Gastrocnemius medialis (tissue), 4 donors: ENCODE data around the gene TTC39C. TPM values are rescaled to one million over a fixed set of nuclear protein-coding genes. Genes with fewer than 3 reads are reported as not detected.
"Not testable (repeated sequence)": the region's sequence is repeated elsewhere in the genome, so short reads cannot be mapped to it uniquely, and the experiment has no call there.

Experiments
- ATAC-seq, 2 donors: fragments of 150-250 bp; one replicate each; pipeline ENCODE4 v1.9.1; 2016
- DNase-seq, 2 donors: peaks; one replicate each; pipeline ENCODE4 v3.0.0-alpha.2; 2019
- H3K27ac ChIP-seq, 4 donors: fragments of 200-600 bp; sonication (generic); 1 replicate in 1 of 4; 2 replicates in 3 of 4; pipeline ENCODE4 v1.5.1; 2016 to 2018; ENCODE audit warnings: mild to moderate bottlenecking in 2 of 4, moderate library complexity in 1 of 4
- H3K27me3 ChIP-seq, 3 donors: fragments of 200-600 bp; sonication (generic) in 2 of 3; 1 replicate in 1 of 3; 2 replicates in 2 of 3; pipeline versions ENCODE4 v1.5.1 to v1.6.0; 2016 to 2019; ENCODE audit warnings: mild to moderate bottlenecking in 1 of 3, moderate library complexity in 1 of 3
- H3K36me3 ChIP-seq, 2 donors: fragments of 200-600 bp; sonication (generic) in 1 of 2; one replicate each; pipeline ENCODE4 v1.5.1; 2017 to 2018
- H3K4me1 ChIP-seq, 2 donors: fragments of 200-600 bp; sonication (generic) in 1 of 2; one replicate each; pipeline ENCODE4 v1.5.1; 2016 to 2017; ENCODE audit warnings: mild to moderate bottlenecking in 2 of 2
- H3K4me3 ChIP-seq, 4 donors: fragments of 200-600 bp; sonication (generic) in 3 of 4; 1 replicate in 1 of 4; 2 replicates in 3 of 4; pipeline ENCODE4 v1.5.1; 2016 to 2019; ENCODE audit warnings: mild to moderate bottlenecking in 2 of 4
- H3K9me3 ChIP-seq, 3 donors: fragments of 200-600 bp; sonication (generic) in 2 of 3; 1 replicate in 1 of 3; 2 replicates in 2 of 3; pipeline ENCODE4 v1.5.1; 2016 to 2019
- CTCF ChIP-seq, 5 experiments: fragments of 450-650 bp in 3 of 5; fragments of 200-600 bp in 2 of 5; sonication (generic) in 2 of 5; IDR thresholded peaks in 4 of 5; conservative IDR thresholded peaks in 1 of 5; 1 replicate in 4 of 5; 2 replicates in 1 of 5; pipeline ENCODE4 v1.5.1; 2016 to 2019; ENCODE audit warnings: antibody characterized with exemption in 5 of 5, mild to moderate bottlenecking in 3 of 5, moderate library complexity in 3 of 5
- POLR2A ChIP-seq, 2 donors: fragments of 450-650 bp; IDR thresholded peaks; one replicate each; pipeline ENCODE4 v1.6.1; 2017; ENCODE audit warnings: antibody characterized with exemption in 2 of 2, mild to moderate bottlenecking in 2 of 2, moderate library complexity in 2 of 2
- in situ Hi-C, 4 donors: fragments of 200-750 bp; cut with MboI; loops; one replicate each; pipeline versions ENCODE4 v1.15.0 to v1.8.0; 2017; ENCODE audit warnings: low sequenced_read_pairs in 4 of 4
- intact Hi-C: fragments of 100-400 bp; cut with DNase I; formaldehyde crosslinking; loops from one replicate; pipeline ENCODE4 v1.15.1; 2023; ENCODE audit warnings: low total_unique reads
- total RNA-seq, 4 donors: library from RNA; depleted of rRNA; stranded (reverse); fragments of >200 nt; gene quantifications; one replicate each; pipeline versions ENCODE4 v1.1.0 to v1.2.3, GENCODE V29; 2016

Gene TTC39C
- total RNA-seq, 4 donors from 2014 or later, result 0.71 to 1.8 (median 1.5) TPM

- intact Hi-C loops (no loop called here), in situ Hi-C loops (no loop called here)
- H3K9me3 ChIP-seq, result no peaks in the 10 kb centered on the region
- no peak overlapping the region for H3K27ac ChIP-seq
- ATAC-seq (no peak), DNase-seq (no peak)
- no peaks in the 10 kb centered on the region for H3K27me3 ChIP-seq
- H3K36me3 ChIP-seq, result no peaks in the 10 kb centered on the region
- no peak overlapping the region for H3K4me3 ChIP-seq
- no peaks in the 10 kb centered on the region for H3K4me1 ChIP-seq
- TF ChIP-seq CTCF (IDR thresholded peaks at IDR 0.05 in 4 of 5, conservative IDR thresholded peaks at IDR 0.05 in 1 of 5) (no peak), POLR2A (IDR thresholded peaks at IDR 0.05) (no peak)
These were observed 40.7 kb downstream of the TTC39C start for GRCh38 chr18:24055009-24055804.

- in situ Hi-C loops, result no loop called here
- H3K4me3 ChIP-seq, result no peak overlapping the region
- H3K36me3 ChIP-seq, result no peaks in the 10 kb centered on the region
- intact Hi-C loops, result no loop called here
- no peak for ATAC-seq
- H3K9me3 ChIP-seq, result no peaks in the 10 kb centered on the region
- TF ChIP-seq CTCF (IDR thresholded peaks at IDR 0.05 in 4 of 5, conservative IDR thresholded peaks at IDR 0.05 in 1 of 5) (no peak), POLR2A (IDR thresholded peaks at IDR 0.05) (no peak)
- H3K4me1 ChIP-seq, result no peaks in the 10 kb centered on the region
- no peaks in the 10 kb centered on the region for H3K27me3 ChIP-seq
- no peak overlapping the region for H3K27ac ChIP-seq
- DNase-seq, result no peak
These were observed 41.3 kb downstream of the TTC39C start for GRCh38 chr18:24055878-24056277.

- TF ChIP-seq CTCF (IDR thresholded peaks at IDR 0.05 in 4 of 5, conservative IDR thresholded peaks at IDR 0.05 in 1 of 5), result no peak
- no peak for TF ChIP-seq POLR2A (IDR thresholded peaks at IDR 0.05)
- no peak for ATAC-seq
- intact Hi-C loops, result no loop called here
- no peaks in the 10 kb centered on the region for H3K27me3 ChIP-seq
- DNase-seq, result no peak
- no peak overlapping the region for H3K27ac ChIP-seq
- H3K9me3 ChIP-seq, result no peaks in the 10 kb centered on the region
- no peaks in the 10 kb centered on the region for H3K36me3 ChIP-seq
- H3K4me3 ChIP-seq, result no peak overlapping the region
- no peaks in the 10 kb centered on the region for H3K4me1 ChIP-seq
- in situ Hi-C loops, result no loop called here
These were observed 42.0 kb downstream of the TTC39C start for GRCh38 chr18:24056506-24056905.

- Histone ChIP-seq H3K9me3 (no peaks in the 10 kb centered on the region), H3K27me3 (no peaks in the 10 kb centered on the region), H3K4me3 (no peak overlapping the region), H3K27ac (no peak overlapping the region), H3K4me1 (no peaks in the 10 kb centered on the region), H3K36me3 (no peaks in the 10 kb centered on the region)
- intact Hi-C loops (no loop called here), in situ Hi-C loops (no loop called here)
- TF ChIP-seq CTCF (IDR thresholded peaks at IDR 0.05 in 4 of 5, conservative IDR thresholded peaks at IDR 0.05 in 1 of 5) (no peak), POLR2A (IDR thresholded peaks at IDR 0.05) (no peak)
- no peak for ATAC-seq
- DNase-seq, result no peak
These were observed 43.2 kb downstream of the TTC39C start for GRCh38 chr18:24057804-24058203.

GRCh38 chr18:24059385-24059784 lies 44.8 kb downstream of the TTC39C start:
- in situ Hi-C loops, intact Hi-C loops, H3K27me3 ChIP-seq, H3K9me3 ChIP-seq, H3K4me1 ChIP-seq, DNase-seq, H3K4me3 ChIP-seq, H3K27ac ChIP-seq, H3K36me3 ChIP-seq, ATAC-seq: not testable (repeated sequence)
